Neural progenitor cell (in vitro differentiated cells): ENCODE data around the gene PRRG1. TPM values are rescaled to one million over a fixed set of nuclear protein-coding genes. Genes with fewer than 3 reads are reported as not detected.

Experiments
- DNase-seq: peaks from one replicate; pipeline ENCODE4 v3.0.0-alpha.2; 2016; ENCODE audit warnings: low spot score
- H2AFZ ChIP-seq: fragments of 200-600 bp; sonication (generic); replicated peaks from 2 replicates; pipeline ENCODE4 v1.6.1; 2016; ENCODE audit warnings: antibody characterized with exemption
- H3F3A ChIP-seq: fragments of 200-600 bp; sonication (generic); 2 replicates; pipeline ENCODE4 v1.6.1; 2016; ENCODE audit warnings: antibody characterized with exemption, low read depth
- H3K27ac ChIP-seq: fragments of 200-600 bp; sonication (generic); 2 replicates; pipeline ENCODE4 v1.5.1; 2016; ENCODE audit warnings: mild to moderate bottlenecking
- H3K27me3 ChIP-seq: fragments of 200-600 bp; sonication (generic); 2 replicates; pipeline ENCODE4 v1.6.1; 2016; ENCODE audit warnings: mild to moderate bottlenecking, moderate library complexity
- H3K36me3 ChIP-seq: fragments of 200-600 bp; sonication (generic); 2 replicates; pipeline ENCODE4 v1.5.1; 2016
- H3K4me1 ChIP-seq: fragments of 200-600 bp; sonication (generic); 2 replicates; pipeline ENCODE4 v1.6.1; 2016; ENCODE audit warnings: mixed run types
- H3K4me2 ChIP-seq: fragments of 200-600 bp; sonication (generic); 2 replicates; pipeline ENCODE4 v1.6.1; 2016
- H3K4me3 ChIP-seq: fragments of 200-600 bp; sonication (generic); 2 replicates; pipeline ENCODE4 v1.5.1; 2016
- H3K79me2 ChIP-seq: fragments of 200-600 bp; sonication (generic); 2 replicates; pipeline ENCODE4 v1.6.1; 2016; ENCODE audit warnings: low read depth
- H3K9ac ChIP-seq: fragments of 200-600 bp; sonication (generic); 2 replicates; pipeline ENCODE4 v1.6.1; 2016
- H3K9me3 ChIP-seq: fragments of 200-600 bp; sonication (generic); 2 replicates; pipeline ENCODE4 v1.5.1; 2016; ENCODE audit warnings: low read depth
- H4K20me1 ChIP-seq: fragments of 200-600 bp; sonication (generic); 2 replicates; pipeline ENCODE4 v1.6.1; 2016; ENCODE audit warnings: low read depth
- H3K27ac Mint-ChIP-seq: 3 replicates; pipeline ENCODE4 v1.8.0; 2021; ENCODE audit warnings: mixed read lengths
- H3K27me3 Mint-ChIP-seq: 2 replicates; pipeline ENCODE4 v1.8.0; 2022; ENCODE audit warnings: low read depth, mild to moderate bottlenecking, inconsistent platforms, moderate library complexity, mixed read lengths; ENCODE audit not compliant: insufficient read depth
- H3K36me3 Mint-ChIP-seq: 3 replicates; pipeline ENCODE4 v1.8.0; 2021; ENCODE audit warnings: mixed read lengths
- H3K4me1 Mint-ChIP-seq: 3 replicates; pipeline ENCODE4 v1.8.0; 2021; ENCODE audit warnings: mixed read lengths
- H3K4me3 Mint-ChIP-seq: 3 replicates; pipeline ENCODE4 v1.8.0; 2021; ENCODE audit warnings: mild to moderate bottlenecking, moderate library complexity, mixed read lengths
- H3K9me3 Mint-ChIP-seq: 3 replicates; pipeline ENCODE4 v1.8.0; 2020; ENCODE audit warnings: mixed read lengths
- CTCF ChIP-seq: fragments of 200-600 bp; sonication (generic); IDR thresholded peaks from 2 replicates; pipeline ENCODE4 v1.5.1; 2017; ENCODE audit warnings: antibody characterized with exemption, mild to moderate bottlenecking
- EZH2 ChIP-seq: fragments of 200-600 bp; sonication (generic); IDR thresholded peaks from 2 replicates; pipeline ENCODE4 v1.6.1; 2017; ENCODE audit warnings: antibody characterized with exemption, mild to moderate bottlenecking, moderate library complexity
- EZH2phosphoT487 ChIP-seq: fragments of 200-600 bp; sonication (generic); IDR thresholded peaks from 2 replicates; pipeline ENCODE4 v1.6.1; 2017; ENCODE audit warnings: antibody characterized with exemption
- total RNA-seq: library from RNA; depleted of rRNA; stranded (reverse); fragments of >200 nt; gene quantifications from 2 replicates; pipeline ENCODE4 v1.2.3, GENCODE V29; 2015; ENCODE audit warnings: low replicate concordance

The PRRG1 gene
- total RNA-seq, 1 donor from 2014 or later = 8.7 TPM

GRCh38 chrX:37383313-37383712 lies 34.1 kb downstream of the PRRG1 start:
- H4K20me1 ChIP-seq = no peaks in the 10 kb centered on the region
- Mint-ChIP-seq H3K4me1 (no peaks in the 10 kb centered on the region), H3K27ac (no peak overlapping the region), H3K27me3 (peaks cover 2% of the 10 kb centered on the region), H3K9me3 (peaks cover 5% of the 10 kb centered on the region), H3K36me3 (no peaks in the 10 kb centered on the region), H3K4me3 (no peak overlapping the region)
- H2AFZ ChIP-seq = no peak overlapping the region
- no peak overlapping the region for H3K4me3 ChIP-seq
- H3K4me2 ChIP-seq = no peak overlapping the region
- H3K79me2 ChIP-seq = no peaks in the 10 kb centered on the region
- TF ChIP-seq EZH2 (no peak), EZH2phosphoT487 (no peak), CTCF (no peak)
- H3K27ac ChIP-seq = no peak overlapping the region
- no peaks in the 10 kb centered on the region for H3K27me3 ChIP-seq
- no peak overlapping the region for H3K9ac ChIP-seq
- no peaks in the 10 kb centered on the region for H3K4me1 ChIP-seq
- no peaks in the 10 kb centered on the region for H3K36me3 ChIP-seq
- no peaks in the 10 kb centered on the region for H3K9me3 ChIP-seq
- H3F3A ChIP-seq = no peaks in the 10 kb centered on the region
- no peak for DNase-seq

- Mint-ChIP-seq H3K4me1 (no peaks in the 10 kb centered on the region), H3K27ac (no peak overlapping the region), H3K27me3 (peaks cover 2% of the 10 kb centered on the region), H3K9me3 (peaks cover 9% of the 10 kb centered on the region), H3K4me3 (no peak overlapping the region), H3K36me3 (no peaks in the 10 kb centered on the region)
- H2AFZ ChIP-seq = no peak overlapping the region
- H3K27ac ChIP-seq = no peak overlapping the region
- H4K20me1 ChIP-seq = no peaks in the 10 kb centered on the region
- H3K4me1 ChIP-seq = no peaks in the 10 kb centered on the region
- no peaks in the 10 kb centered on the region for H3K79me2 ChIP-seq
- TF ChIP-seq EZH2phosphoT487 (no peak), CTCF (no peak), EZH2 (no peak)
- H3F3A ChIP-seq = no peaks in the 10 kb centered on the region
- DNase-seq = no peak
- H3K36me3 ChIP-seq = no peaks in the 10 kb centered on the region
- H3K9me3 ChIP-seq = no peaks in the 10 kb centered on the region
- H3K4me2 ChIP-seq = no peak overlapping the region
- no peak overlapping the region for H3K9ac ChIP-seq
- no peaks in the 10 kb centered on the region for H3K27me3 ChIP-seq
- no peak overlapping the region for H3K4me3 ChIP-seq
Observed at GRCh38 chrX:37388413-37388812, 39.2 kb downstream of the PRRG1 start.

GRCh38 chrX:37405956-37406355 lies 56.8 kb downstream of the PRRG1 start:
- Histone ChIP-seq H3K27ac (no peak overlapping the region), H3K27me3 (no peaks in the 10 kb centered on the region), H3K79me2 (no peaks in the 10 kb centered on the region), H3K4me1 (peaks cover 11% of the 10 kb centered on the region), H3K36me3 (no peaks in the 10 kb centered on the region), H4K20me1 (no peaks in the 10 kb centered on the region), H3K9ac (no peak overlapping the region), H3K4me3 (no peak overlapping the region), H3K4me2 (no peak overlapping the region), H3K9me3 (no peaks in the 10 kb centered on the region), H3F3A (no peaks in the 10 kb centered on the region), H2AFZ (no peak overlapping the region)
- Mint-ChIP-seq H3K27ac (no peak overlapping the region), H3K27me3 (no peaks in the 10 kb centered on the region), H3K9me3 (peaks cover 4% of the 10 kb centered on the region), H3K36me3 (peaks cover 2% of the 10 kb centered on the region), H3K4me1 (no peaks in the 10 kb centered on the region), H3K4me3 (no peak overlapping the region)
- TF ChIP-seq CTCF = no peak
- no peak for TF ChIP-seq EZH2phosphoT487
- TF ChIP-seq EZH2 = no peak
- no peak for DNase-seq

DNA sequence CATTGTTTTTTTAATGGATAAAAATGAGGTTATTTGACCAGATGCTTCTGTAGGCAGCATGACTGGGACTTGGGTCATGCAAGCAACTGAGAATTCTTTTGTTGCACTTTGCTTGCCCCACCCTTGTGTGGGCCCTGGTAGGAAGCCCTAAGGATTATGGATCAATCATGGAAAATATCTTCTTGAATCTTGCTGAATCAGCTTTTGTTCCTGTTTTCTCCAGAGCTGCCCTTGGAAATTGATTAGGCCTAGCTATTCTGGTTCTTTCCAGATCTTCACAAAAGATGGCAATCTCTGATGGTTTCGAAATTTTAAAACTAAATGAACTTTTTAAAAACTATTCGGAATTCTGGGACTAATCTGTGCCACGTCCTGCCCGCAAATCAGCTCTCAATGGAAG lies 58.6 kb downstream of the PRRG1 start:
- no peak overlapping the region for H3K9ac ChIP-seq
- Mint-ChIP-seq H3K4me1 (no peaks in the 10 kb centered on the region), H3K27me3 (no peaks in the 10 kb centered on the region), H3K36me3 (peaks cover 2% of the 10 kb centered on the region), H3K4me3 (no peak overlapping the region), H3K9me3 (peaks cover 2% of the 10 kb centered on the region), H3K27ac (no peak overlapping the region)
- H3K4me3 ChIP-seq = no peak overlapping the region
- no peak overlapping the region for H2AFZ ChIP-seq
- TF ChIP-seq CTCF = no peak
- TF ChIP-seq EZH2phosphoT487 = no peak
- TF ChIP-seq EZH2 = no peak
- H3K27me3 ChIP-seq = no peaks in the 10 kb centered on the region
- H3K4me2 ChIP-seq = no peak overlapping the region
- H3K36me3 ChIP-seq = no peaks in the 10 kb centered on the region
- no peak overlapping the region for H3K27ac ChIP-seq
- H3F3A ChIP-seq = no peaks in the 10 kb centered on the region
- no peaks in the 10 kb centered on the region for H3K79me2 ChIP-seq
- no peaks in the 10 kb centered on the region for H3K9me3 ChIP-seq
- H3K4me1 ChIP-seq = peaks cover 11% of the 10 kb centered on the region
- H4K20me1 ChIP-seq = no peaks in the 10 kb centered on the region
- DNase-seq = no peak
